Measurements from ENCODE around the gene ARL6. TPM values are rescaled to one million over a fixed set of nuclear protein-coding genes. Genes with fewer than 3 reads are reported as not detected.

ARL6 gene
- total and polyA plus RNA-seq, 2 of the 8 experiments (the other 6 are each of a cell fraction or from before 2014, with no cell fraction given): 1.8 to 12.0 TPM

DNA sequence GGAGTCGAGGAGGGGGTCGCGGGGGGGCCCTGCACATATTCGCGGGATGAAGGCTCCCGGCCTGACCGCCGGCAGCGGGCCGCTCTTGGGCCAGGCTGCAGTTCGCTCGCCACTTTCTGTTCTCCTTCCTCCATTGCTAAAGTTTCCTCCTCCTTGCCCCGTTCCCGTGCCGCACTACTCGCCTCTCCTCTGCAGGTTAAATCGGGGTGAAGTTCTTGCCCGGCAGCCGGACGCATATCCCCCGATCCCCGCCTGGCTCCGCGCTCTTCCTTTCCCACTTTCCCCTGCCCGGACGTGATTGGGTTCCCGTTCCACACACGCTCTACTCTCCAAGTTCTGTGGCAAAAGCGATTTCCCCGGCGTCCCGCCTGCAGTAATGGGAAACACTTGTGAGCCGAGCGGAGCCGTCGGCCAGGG is 57.8 kb downstream of the ARL6 start (continued):
- TF ChIP-seq, protein P1, sequence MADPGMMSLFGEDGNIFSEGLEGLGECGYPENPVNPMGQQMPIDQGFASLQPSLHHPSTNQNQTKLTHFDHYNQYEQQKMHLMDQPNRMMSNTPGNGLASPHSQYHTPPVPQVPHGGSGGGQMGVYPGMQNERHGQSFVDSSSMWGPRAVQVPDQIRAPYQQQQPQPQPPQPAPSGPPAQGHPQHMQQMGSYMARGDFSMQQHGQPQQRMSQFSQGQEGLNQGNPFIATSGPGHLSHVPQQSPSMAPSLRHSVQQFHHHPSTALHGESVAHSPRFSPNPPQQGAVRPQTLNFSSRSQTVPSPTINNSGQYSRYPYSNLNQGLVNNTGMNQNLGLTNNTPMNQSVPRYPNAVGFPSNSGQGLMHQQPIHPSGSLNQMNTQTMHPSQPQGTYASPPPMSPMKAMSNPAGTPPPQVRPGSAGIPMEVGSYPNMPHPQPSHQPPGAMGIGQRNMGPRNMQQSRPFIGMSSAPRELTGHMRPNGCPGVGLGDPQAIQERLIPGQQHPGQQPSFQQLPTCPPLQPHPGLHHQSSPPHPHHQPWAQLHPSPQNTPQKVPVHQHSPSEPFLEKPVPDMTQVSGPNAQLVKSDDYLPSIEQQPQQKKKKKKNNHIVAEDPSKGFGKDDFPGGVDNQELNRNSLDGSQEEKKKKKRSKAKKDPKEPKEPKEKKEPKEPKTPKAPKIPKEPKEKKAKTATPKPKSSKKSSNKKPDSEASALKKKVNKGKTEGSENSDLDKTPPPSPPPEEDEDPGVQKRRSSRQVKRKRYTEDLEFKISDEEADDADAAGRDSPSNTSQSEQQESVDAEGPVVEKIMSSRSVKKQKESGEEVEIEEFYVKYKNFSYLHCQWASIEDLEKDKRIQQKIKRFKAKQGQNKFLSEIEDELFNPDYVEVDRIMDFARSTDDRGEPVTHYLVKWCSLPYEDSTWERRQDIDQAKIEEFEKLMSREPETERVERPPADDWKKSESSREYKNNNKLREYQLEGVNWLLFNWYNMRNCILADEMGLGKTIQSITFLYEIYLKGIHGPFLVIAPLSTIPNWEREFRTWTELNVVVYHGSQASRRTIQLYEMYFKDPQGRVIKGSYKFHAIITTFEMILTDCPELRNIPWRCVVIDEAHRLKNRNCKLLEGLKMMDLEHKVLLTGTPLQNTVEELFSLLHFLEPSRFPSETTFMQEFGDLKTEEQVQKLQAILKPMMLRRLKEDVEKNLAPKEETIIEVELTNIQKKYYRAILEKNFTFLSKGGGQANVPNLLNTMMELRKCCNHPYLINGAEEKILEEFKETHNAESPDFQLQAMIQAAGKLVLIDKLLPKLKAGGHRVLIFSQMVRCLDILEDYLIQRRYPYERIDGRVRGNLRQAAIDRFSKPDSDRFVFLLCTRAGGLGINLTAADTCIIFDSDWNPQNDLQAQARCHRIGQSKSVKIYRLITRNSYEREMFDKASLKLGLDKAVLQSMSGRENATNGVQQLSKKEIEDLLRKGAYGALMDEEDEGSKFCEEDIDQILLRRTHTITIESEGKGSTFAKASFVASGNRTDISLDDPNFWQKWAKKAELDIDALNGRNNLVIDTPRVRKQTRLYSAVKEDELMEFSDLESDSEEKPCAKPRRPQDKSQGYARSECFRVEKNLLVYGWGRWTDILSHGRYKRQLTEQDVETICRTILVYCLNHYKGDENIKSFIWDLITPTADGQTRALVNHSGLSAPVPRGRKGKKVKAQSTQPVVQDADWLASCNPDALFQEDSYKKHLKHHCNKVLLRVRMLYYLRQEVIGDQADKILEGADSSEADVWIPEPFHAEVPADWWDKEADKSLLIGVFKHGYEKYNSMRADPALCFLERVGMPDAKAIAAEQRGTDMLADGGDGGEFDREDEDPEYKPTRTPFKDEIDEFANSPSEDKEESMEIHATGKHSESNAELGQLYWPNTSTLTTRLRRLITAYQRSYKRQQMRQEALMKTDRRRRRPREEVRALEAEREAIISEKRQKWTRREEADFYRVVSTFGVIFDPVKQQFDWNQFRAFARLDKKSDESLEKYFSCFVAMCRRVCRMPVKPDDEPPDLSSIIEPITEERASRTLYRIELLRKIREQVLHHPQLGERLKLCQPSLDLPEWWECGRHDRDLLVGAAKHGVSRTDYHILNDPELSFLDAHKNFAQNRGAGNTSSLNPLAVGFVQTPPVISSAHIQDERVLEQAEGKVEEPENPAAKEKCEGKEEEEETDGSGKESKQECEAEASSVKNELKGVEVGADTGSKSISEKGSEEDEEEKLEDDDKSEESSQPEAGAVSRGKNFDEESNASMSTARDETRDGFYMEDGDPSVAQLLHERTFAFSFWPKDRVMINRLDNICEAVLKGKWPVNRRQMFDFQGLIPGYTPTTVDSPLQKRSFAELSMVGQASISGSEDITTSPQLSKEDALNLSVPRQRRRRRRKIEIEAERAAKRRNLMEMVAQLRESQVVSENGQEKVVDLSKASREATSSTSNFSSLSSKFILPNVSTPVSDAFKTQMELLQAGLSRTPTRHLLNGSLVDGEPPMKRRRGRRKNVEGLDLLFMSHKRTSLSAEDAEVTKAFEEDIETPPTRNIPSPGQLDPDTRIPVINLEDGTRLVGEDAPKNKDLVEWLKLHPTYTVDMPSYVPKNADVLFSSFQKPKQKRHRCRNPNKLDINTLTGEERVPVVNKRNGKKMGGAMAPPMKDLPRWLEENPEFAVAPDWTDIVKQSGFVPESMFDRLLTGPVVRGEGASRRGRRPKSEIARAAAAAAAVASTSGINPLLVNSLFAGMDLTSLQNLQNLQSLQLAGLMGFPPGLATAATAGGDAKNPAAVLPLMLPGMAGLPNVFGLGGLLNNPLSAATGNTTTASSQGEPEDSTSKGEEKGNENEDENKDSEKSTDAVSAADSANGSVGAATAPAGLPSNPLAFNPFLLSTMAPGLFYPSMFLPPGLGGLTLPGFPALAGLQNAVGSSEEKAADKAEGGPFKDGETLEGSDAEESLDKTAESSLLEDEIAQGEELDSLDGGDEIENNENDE (IDR thresholded peaks at IDR 0.05; ENCODE audit: insufficient replicate concordance, low read length): no peak
- no peak for TF ChIP-seq BCL11A (IDR thresholded peaks at IDR 0.05; ENCODE audit: low read depth in 2 of 2, low read length in 2 of 2)
- TF ChIP-seq POLR2AphosphoS5 (IDR thresholded peaks at IDR 0.05; ENCODE audit: low read depth, low read length): no peak
- no peak for TF ChIP-seq TCF12 (IDR thresholded peaks at IDR 0.05; ENCODE audit: low read depth, low read length)
- TF ChIP-seq CBX8 (IDR thresholded peaks at IDR 0.05; ENCODE audit: borderline replicate concordance, low read depth, low read length): no peak
- no peak for TF ChIP-seq SRF (IDR thresholded peaks at IDR 0.05; ENCODE audit: low read depth, low read length)
- TF ChIP-seq YY1 (IDR thresholded peaks at IDR 0.05; ENCODE audit: low read depth, low read length): no peak
- TF ChIP-seq CBX5 (IDR thresholded peaks at IDR 0.05; ENCODE audit: low read depth, low read length): no peak
- no peak for TF ChIP-seq CEBPB (IDR thresholded peaks at IDR 0.05; ENCODE audit: low read depth, low read length)
- TF ChIP-seq SAP30 (IDR thresholded peaks at IDR 0.05; ENCODE audit: insufficient read depth, insufficient replicate concordance, low read length): no peak
- 0 out of 2 replicates have a peak, but pooled peaks have one; percentile 63 for TF ChIP-seq RBBP5 (IDR thresholded peaks at IDR 0.05; ENCODE audit: borderline replicate concordance, low read depth, low read length)
- no peak for TF ChIP-seq GTF2F1 (IDR thresholded peaks at IDR 0.05; ENCODE audit: borderline replicate concordance, low read depth, low read length)
- no peak for TF ChIP-seq CHD2 (IDR thresholded peaks at IDR 0.05; ENCODE audit: low read length)

Measured in H1 (cell line).